Measurements from ENCODE around the gene MAMLD1. TPM values are rescaled to one million over a fixed set of nuclear protein-coding genes. Genes with fewer than 3 reads are reported as not detected.

The MAMLD1 gene
- total and polyA plus RNA-seq, 2 of the 8 experiments (the other 6 are each of a cell fraction or from before 2014, with no cell fraction given), result 0.09 to 0.26 TPM

- TF ChIP-seq CTCF (IDR thresholded peaks at IDR 0.05; ENCODE audit: control extremely low read depth in 1 of 3, insufficient read depth in 1 of 3, low read depth in 1 of 3, low read length in 3 of 3) (no peak), KDM4A (IDR thresholded peaks at IDR 0.05; ENCODE audit: low read depth, low read length, severe bottlenecking) (no peak)
These were observed 93.8 kb downstream of the MAMLD1 start (continued) for GRCh38 chrX:150456941-150457340.
